Esophagus squamous epithelium (tissue), 4 donors: ENCODE measurements around the gene ELP4.

Experiments used
- CTCF ChIP-seq, 6 experiments: fragments of 450-650 bp in 4 of 6; fragments of 200-600 bp in 2 of 6; sonication (generic) in 2 of 6; IDR thresholded peaks; one replicate each; pipeline ENCODE4 v1.5.1; 2016 to 2019; ENCODE audit warnings: antibody characterized with exemption in 6 of 6, mild to moderate bottlenecking in 4 of 6, moderate library complexity in 4 of 6
- POLR2A ChIP-seq, 4 donors: fragments of 450-650 bp; IDR thresholded peaks; one replicate each; pipeline ENCODE4 v1.6.1; 2017; ENCODE audit warnings: antibody characterized with exemption in 4 of 4, mild to moderate bottlenecking in 4 of 4, moderate library complexity in 3 of 4

- TF ChIP-seq CTCF (IDR thresholded peaks at IDR 0.05) (no peak), POLR2A (IDR thresholded peaks at IDR 0.05) (no peak)
Observed at GRCh38 chr11:31803813-31804311, 294.3 kb downstream of the ELP4 start.
